HCT116 (cell line): ENCODE results near the gene ABHD17C.

ENCODE experiments used
- EZH2 ChIP-seq: fragments of 200-600 bp; sonication (generic); IDR thresholded peaks from 2 replicates; pipeline ENCODE4 v1.6.1; 2017; ENCODE audit warnings: antibody characterized with exemption, mixed run types
- MAX ChIP-seq: IDR thresholded peaks from 2 replicates; pipeline ENCODE4 v1.6.1; 2012
- POLR2A ChIP-seq: IDR thresholded peaks from 2 replicates; pipeline ENCODE4 v1.7.0; 2011; ENCODE audit warnings: borderline replicate concordance; ENCODE audit not compliant: insufficient read depth, insufficient read length; ENCODE audit errors: extremely low read depth
- RAD21 ChIP-seq: IDR thresholded peaks from 2 replicates; pipeline ENCODE4 v1.6.1; 2012; ENCODE audit warnings: low read depth, mild to moderate bottlenecking
- SIN3A ChIP-seq: IDR thresholded peaks from 2 replicates; pipeline ENCODE4 v1.6.1; 2012; ENCODE audit warnings: low read depth
- TF ChIP-seq, protein P1 (sequence below), 3 experiments: fragments of 200-600 bp in 1 of 3; sonication (generic) in 1 of 3; IDR thresholded peaks in 2 of 3; conservative IDR thresholded peaks in 1 of 3; 2 replicates each; pipeline ENCODE4 v1.5.1; 2012 to 2017; ENCODE audit warnings: low read depth in 2 of 3, low read length in 2 of 3, antibody characterized with exemption in 1 of 3, borderline replicate concordance in 1 of 3, control low read depth in 1 of 3, mild to moderate bottlenecking in 1 of 3, mixed read lengths in 1 of 3, mixed run types in 1 of 3, moderate library complexity in 1 of 3; ENCODE audit not compliant: insufficient read depth in 1 of 3

GRCh38 chr15:80773122-80773551 is 78.0 kb downstream of the ABHD17C start:
- no peak for TF ChIP-seq EZH2
- TF ChIP-seq, protein P1, sequence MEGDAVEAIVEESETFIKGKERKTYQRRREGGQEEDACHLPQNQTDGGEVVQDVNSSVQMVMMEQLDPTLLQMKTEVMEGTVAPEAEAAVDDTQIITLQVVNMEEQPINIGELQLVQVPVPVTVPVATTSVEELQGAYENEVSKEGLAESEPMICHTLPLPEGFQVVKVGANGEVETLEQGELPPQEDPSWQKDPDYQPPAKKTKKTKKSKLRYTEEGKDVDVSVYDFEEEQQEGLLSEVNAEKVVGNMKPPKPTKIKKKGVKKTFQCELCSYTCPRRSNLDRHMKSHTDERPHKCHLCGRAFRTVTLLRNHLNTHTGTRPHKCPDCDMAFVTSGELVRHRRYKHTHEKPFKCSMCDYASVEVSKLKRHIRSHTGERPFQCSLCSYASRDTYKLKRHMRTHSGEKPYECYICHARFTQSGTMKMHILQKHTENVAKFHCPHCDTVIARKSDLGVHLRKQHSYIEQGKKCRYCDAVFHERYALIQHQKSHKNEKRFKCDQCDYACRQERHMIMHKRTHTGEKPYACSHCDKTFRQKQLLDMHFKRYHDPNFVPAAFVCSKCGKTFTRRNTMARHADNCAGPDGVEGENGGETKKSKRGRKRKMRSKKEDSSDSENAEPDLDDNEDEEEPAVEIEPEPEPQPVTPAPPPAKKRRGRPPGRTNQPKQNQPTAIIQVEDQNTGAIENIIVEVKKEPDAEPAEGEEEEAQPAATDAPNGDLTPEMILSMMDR (IDR thresholded peaks at IDR 0.05 in 2 of 3, conservative IDR thresholded peaks at IDR 0.05 in 1 of 3; ENCODE audit: borderline replicate concordance in 1 of 3, insufficient read depth in 1 of 3, low read depth in 2 of 3, low read length in 2 of 3): no peak
- no peak for TF ChIP-seq RAD21
- no peak for TF ChIP-seq SIN3A
- TF ChIP-seq POLR2A: no peak
- TF ChIP-seq MAX: no peak
